ENCODE data around the gene GALNT16. TPM values are rescaled to one million over a fixed set of nuclear protein-coding genes. Genes with fewer than 3 reads are reported as not detected.

Gene GALNT16
- total RNA-seq, 1 experiment from 2014 or later: 0.16 TPM

DNA sequence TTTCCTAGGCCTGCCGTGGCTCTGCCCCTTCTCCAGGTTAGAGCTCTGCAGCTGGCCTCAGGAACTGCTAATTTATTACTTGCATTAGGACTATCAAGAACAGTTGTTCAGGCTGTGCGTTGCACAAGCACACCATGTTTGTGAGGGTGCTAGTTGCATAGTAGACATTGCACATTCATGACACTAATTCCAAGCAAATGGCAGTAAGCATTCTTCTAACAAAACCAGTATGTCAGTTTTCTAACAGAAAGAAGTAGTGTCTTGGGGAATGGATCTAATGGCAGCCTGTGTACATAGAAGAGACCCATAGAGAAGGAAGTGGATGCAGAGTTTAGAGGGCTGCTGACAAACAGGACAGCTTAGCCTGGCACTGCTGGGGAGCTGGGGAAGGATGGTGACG, 84.2 kb downstream of the GALNT16 start:
- DNase-seq (ENCODE audit: low read depth, low spot score): no peak
- in situ Hi-C loops (cut with HindIII; ENCODE audit: low pct_unique_long_range_greater_than_20kb, low sequenced_read_pairs): no loop called here

DNA sequence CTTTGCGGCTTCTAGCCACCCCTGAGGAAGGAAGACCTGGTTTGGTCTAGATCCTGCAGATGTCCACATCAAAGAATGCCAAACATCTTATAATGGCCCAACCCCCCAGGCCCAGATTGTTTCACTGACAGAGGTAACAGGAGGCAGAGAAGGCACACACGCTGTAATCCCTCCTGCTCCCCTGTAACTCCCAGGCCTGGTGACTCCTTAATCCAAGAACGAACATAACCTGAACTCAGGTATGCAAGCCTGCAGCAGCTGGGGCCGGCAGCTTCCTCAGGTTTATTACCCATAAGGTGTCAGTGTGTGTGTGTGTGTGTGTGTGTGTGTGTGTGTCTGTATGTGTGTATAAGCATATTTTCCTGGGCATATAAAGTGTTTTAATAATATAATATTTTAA, 85.4 kb downstream of the GALNT16 start:
- no peak for DNase-seq (ENCODE audit: low read depth, low spot score)
- in situ Hi-C loops (cut with HindIII; ENCODE audit: low pct_unique_long_range_greater_than_20kb, low sequenced_read_pairs): no loop called here

DNA sequence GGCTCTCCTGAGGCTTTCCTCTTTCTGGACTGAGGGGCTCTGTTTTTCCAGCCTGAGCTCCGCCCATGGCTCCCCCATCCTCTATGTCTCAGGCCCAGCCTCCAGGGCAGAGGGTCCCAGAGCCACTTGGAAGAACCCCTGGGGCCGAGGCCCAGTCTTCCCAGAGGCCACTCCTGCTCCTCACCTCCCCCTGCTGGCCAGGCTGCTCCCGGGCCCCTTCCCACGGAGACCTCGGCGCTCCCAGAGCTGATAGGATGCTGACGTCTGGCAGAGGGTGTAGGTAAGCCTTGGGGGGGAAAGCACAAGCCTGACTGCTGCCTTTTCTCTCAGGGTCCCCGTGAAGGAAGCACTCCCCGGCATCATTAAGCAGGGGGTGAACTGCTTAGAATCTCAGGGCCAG, 86.8 kb downstream of the GALNT16 start:
- DNase-seq (ENCODE audit: low read depth, low spot score): peak; percentile 54
- in situ Hi-C loops (cut with HindIII; ENCODE audit: low pct_unique_long_range_greater_than_20kb, low sequenced_read_pairs): no loop called here

DNA sequence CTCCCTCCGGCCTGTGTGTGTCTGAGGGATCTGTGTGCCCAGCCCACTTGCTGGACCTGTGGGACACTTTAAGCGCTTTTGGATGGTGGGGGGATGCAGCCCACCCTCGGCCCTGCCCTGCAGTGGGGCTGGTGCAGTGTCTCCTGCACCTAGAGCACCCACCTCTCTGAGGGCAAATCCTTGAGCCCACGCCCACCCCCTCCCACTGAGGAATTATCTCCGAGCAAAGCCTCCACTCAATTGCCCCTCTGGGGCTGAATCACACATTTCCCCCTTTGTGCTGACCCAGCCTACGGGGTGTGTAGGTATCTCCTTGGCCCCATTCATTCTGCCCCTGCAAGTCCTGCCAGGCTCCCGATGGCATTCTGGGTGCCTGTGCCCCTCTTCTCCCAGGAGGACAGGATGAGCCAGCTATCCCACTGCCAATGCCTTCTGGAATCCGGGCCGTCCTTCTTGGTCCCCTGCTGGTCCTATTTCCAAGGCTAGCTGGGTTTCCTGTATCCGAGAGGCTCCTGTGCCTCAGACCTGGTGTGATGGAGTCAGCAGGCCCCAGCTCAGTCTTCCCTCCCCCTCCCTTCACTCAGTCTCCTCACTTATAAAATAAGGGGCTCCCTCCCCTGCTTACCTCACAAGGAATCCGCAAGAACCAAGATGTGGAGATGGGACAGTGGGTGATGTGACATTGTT, 89.3 kb downstream of the GALNT16 start:
- in situ Hi-C loops (cut with HindIII; ENCODE audit: low pct_unique_long_range_greater_than_20kb, low sequenced_read_pairs): no loop called here
- no peak for DNase-seq (ENCODE audit: low read depth, low spot score)

DNA sequence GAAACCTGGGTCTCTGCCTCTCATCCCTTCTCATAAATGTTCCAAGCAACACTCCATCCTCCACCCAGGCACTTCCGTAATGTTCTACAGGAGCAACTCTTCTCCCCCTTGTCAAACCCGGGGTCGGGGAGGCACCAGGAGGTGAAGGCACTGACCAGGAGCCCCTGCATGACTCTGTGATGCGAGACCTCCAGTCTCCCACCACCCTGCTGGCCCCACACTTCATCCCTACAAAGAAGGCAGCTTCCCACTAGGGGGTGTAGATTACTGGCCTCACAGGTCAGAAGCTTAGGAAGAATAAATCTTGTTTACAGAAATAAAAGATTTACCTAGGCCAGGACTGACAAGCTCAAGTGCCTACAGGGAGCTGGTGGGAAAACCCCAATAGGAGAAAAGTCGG, 90.9 kb downstream of the GALNT16 start:
- DNase-seq (ENCODE audit: low read depth, low spot score): no peak
- in situ Hi-C loops (cut with HindIII; ENCODE audit: low pct_unique_long_range_greater_than_20kb, low sequenced_read_pairs): no loop called here

DNA sequence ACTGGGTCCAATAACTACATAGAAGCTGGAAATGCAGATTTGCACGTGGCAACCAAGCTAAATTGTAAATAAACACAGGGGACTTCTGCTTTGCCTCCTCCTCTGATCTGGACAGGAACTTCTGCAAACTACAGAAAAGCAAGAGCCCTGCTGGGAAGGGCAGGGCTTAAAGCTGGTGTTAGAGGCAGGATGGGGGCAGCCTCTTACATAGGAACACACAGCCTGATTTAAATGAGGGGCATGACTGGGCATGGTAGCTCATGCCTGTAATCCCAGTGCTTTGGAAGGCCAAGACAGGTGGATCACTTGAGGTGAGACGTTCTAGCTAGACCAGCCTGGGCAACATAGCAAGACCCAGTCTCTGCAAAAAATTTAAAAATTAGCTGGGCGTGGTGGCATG, 91.4 kb downstream of the GALNT16 start:
- in situ Hi-C loops (cut with HindIII; ENCODE audit: low pct_unique_long_range_greater_than_20kb, low sequenced_read_pairs): no loop called here
- no peak for DNase-seq (ENCODE audit: low read depth, low spot score)

DNA sequence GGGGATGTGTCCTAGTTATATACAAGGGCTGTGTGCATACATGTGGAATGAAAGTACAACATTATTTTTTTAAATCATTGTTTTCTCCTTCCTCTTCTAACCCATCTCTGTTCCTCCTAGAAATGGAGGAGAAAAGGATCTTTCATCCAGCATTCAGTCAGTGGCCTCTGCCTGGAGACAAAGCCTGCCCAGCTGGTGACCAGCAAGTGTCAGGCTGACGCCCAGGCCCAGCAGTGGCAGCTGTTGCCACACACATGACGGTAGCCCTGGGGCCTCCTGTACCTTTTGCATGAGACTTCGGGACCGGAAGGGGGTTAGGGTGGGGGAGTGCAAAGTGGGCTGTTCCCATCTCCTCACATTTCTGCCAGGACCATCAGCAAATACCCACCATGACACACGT, 92.0 kb downstream of the GALNT16 start:
- in situ Hi-C loops (cut with HindIII; ENCODE audit: low pct_unique_long_range_greater_than_20kb, low sequenced_read_pairs): no loop called here

DNA sequence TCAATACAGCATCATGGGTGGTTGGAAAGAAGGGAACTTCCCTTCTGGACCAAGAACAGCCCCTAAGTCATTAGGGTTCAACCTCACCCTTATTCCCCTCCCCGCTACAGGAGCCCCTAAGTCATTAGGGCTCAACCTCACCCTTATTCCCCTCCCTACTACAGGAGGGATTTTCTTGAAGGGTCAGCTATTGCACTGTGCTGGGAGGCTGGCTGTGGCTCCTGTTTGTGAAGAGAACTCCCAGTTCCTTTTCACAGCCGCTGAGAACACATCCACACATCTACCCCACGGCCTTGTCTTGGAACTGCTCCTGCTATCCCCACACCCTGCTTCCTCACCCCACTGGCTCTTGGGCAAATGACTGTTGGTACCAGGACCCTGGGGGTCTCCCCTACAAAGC, 93.2 kb downstream of the GALNT16 start:
- DNase-seq (ENCODE audit: low read depth, low spot score): no peak
- in situ Hi-C loops (cut with HindIII; ENCODE audit: low pct_unique_long_range_greater_than_20kb, low sequenced_read_pairs): no loop called here

More for the DNA sequence above, 92.0 kb downstream of the GALNT16 start:
- DNase-seq (ENCODE audit: low read depth, low spot score): no peak

DNA sequence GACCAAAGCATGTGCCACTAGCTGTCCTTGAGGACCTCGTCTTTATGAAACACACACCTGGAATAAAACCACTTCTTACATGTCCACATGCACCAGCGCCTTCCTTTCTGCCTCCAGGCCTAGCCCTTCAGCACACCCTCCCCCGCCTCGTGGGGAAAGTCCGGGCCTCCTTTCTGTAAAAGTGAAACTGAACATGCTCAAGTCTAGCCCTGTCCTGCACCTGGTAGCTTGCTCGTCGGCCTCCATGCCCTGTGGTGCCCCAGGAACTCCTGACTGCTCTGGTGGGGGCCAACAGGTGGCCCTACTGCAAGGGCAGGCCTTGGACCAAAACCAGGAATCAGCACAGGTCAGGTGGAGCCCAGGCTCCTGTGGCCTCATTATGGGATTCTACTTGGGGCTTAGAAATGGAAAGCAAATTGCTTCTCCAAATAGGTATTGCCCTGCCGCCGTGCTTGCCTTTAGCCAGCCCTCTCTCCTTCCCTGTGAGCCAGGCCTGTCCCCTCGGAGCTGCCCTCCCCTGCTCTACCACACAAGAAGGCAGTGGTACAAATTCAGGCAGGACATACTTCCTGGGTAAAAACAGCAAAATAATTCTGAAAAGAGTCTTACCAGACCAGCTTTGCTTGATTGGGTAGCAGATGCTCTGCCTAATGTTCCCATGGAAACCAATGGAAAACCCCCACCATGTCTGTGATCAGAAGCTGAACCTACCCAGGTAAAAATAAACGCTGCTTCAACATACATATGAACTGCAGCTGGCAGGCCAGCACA, 94.6 kb downstream of the GALNT16 start:
- DNase-seq (ENCODE audit: low read depth, low spot score): no peak
- in situ Hi-C loops (cut with HindIII; ENCODE audit: low pct_unique_long_range_greater_than_20kb, low sequenced_read_pairs): no loop called here

DNA sequence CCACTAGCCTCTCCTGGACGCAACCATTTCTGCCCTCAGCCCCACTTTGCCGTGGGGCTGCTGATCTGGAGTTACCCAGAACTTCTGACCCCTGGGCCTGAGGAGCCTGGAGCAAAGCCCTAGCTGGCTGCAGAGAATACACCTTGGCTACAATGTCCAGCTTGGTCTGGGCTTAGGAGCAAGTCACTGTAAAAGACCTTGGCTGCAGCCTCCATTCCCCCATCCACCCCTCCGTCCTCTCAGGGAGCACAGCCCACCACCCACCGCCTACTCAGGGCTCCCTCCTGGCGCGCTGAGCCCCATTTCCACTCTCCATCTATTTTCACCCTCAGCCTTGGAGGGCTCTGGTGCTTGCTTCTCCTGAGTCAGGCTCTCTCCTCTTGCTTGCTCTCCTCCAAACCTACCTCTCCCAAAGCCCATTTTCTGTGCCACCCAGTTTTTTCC, 95.2 kb downstream of the GALNT16 start:
- in situ Hi-C loops (cut with HindIII; ENCODE audit: low pct_unique_long_range_greater_than_20kb, low sequenced_read_pairs): no loop called here
- no peak for DNase-seq (ENCODE audit: low read depth, low spot score)

DNA sequence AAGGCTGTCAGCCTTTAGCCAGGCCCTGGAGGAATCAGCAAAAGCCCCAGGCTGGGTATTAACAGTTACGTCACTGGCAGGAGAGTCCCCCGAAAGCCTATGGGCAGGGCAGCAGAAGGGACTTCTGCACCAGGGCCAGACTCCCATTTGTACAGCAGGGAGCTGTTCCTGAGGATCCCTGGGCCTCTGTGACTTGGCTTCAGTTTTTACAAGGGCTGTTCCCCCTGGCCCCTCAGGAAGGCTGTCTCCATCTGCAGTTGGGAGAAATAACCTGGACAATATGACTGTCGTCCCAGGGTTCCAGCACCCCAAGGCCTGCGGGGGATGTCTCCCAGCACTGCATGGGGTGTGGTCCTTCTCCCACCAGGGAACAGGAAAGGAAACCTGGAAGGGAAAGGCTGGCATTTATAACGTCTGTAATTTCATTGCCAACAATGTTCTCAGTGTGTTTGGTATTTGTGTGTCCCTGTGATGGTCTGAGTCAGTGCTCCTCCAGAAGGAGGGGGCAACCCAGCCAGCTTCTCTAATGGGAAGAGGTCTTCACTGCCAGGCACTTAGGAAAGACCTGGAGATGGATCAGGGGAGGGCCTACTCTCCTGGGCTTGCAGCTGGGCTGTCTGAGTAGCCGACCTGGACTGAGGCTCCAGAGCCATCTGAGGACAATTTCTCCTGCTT, 95.8 kb downstream of the GALNT16 start:
- in situ Hi-C loops (cut with HindIII; ENCODE audit: low pct_unique_long_range_greater_than_20kb, low sequenced_read_pairs): no loop called here
- no peak for DNase-seq (ENCODE audit: low read depth, low spot score)

DNA sequence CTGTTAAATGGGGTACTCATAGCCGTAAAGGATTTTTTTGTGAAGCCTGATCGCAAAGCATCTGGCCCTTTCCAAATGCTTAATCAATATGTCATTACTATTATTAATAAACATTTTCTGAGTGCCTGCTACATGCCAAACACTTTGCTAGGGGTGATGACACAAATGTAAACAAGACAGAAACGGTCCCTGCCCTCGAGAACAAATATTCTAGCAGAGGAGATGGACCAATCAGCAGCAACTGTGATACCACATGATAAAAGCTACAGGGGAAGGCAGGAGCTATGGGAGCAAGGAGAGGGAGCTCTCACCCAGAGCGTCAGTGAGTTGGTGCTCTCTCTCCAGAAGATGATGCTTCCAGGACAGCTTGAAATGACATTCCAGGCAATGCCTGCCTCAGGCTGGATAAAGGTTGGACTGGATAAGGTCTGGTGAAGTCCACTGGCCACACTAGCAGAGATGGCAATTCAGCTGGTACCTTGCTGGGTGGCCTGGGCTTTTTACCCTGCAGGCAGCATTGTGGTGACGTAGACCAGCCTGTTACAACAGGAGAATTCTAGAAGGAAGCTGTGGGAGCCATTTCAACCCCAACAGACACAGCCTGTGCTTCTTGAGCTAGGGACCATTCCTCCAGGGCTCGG, 97.1 kb downstream of the GALNT16 start:
- in situ Hi-C loops (cut with HindIII; ENCODE audit: low pct_unique_long_range_greater_than_20kb, low sequenced_read_pairs): no loop called here
- no peak for DNase-seq (ENCODE audit: low read depth, low spot score)

DNA sequence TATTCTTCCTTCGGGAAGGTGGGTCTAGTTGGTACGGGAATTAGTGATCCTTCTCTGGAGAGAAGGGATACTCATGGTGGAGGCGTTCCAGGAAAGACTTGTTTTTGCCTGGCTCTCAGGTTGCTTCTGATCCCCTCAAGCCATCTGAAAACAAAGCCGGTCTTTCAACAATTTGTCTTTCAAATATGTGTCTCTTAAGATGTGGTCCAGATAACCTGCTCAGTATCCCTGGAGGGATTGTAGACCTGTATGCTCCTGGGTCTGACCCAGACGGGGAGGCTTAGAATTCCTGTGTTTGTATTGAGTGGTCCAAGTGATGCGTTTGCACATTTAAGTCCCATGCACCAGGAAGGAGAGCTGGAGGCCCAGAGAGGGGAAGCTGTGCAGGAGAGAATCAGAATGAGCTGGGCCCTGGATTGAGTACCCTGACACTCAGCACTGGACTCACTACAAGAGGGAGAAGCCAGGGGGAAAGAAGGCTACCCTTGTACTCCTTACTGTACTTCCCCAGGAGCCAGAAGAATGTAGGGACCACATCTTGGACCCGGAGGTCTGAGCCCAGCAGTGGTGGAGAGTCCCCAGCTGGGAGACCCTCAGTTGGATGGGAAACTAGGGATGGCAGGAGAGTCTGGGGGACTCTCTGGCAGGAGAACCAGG, 97.7 kb downstream of the GALNT16 start:
- in situ Hi-C loops (cut with HindIII; ENCODE audit: low pct_unique_long_range_greater_than_20kb, low sequenced_read_pairs): no loop called here
- DNase-seq (ENCODE audit: low read depth, low spot score): no peak

DNA sequence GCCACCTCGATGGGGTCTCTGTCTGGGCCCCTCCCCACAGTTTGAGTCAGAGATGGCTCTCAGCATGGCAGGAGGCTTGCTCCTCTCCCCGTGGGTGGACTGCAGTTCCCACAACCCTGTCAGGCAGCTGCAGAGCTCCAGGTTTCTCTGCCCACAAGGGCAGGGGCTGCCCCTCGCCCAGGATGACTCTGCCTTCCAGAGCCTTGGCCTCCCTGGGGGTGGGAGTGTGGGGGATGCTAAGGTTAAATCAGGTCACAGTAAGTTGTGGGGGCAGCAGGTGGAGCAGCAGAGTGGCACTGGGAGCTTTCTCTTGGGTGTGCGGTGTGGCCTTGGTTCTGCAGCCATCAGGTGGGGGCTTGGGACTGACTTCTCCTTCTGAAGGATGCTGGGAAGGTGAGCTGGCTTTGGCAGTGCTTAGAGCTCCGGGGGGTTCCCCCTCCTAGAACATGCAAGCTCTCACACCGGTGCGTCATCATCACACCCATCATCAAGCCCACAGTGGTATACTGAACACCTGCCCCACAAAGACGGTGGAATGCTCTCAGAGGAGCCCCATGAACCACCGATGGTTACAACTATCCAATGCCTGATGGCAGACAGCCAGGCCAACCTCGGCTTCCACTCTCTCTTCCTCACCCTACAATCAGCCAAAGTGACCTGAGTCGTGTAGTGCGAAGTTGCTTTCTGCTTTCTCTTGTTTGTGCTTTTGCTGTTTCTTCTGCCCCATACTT, 98.4 kb downstream of the GALNT16 start:
- no peak for DNase-seq (ENCODE audit: low read depth, low spot score)
- in situ Hi-C loops (cut with HindIII; ENCODE audit: low pct_unique_long_range_greater_than_20kb, low sequenced_read_pairs): no loop called here

DNA sequence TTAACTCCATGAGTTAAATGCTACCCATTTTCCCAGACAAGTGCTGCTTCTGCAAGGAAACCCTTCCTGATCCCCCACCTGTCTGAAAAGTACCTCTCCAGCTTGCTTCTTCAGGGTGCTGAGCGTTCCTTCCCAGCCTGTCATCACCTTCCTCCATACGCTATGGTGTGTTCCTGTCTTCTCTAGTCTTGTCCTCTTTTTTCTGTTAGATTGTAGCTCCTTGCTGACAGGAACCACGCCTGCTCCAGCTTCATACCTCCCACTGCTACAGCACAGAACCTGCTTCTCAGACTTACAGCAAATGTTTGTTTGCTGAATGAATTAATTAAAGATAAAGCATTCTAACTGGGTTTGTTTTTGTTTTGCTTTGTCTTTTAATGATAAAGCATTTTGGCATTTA, 99.0 kb downstream of the GALNT16 start:
- in situ Hi-C loops (cut with HindIII; ENCODE audit: low pct_unique_long_range_greater_than_20kb, low sequenced_read_pairs): no loop called here

DNA sequence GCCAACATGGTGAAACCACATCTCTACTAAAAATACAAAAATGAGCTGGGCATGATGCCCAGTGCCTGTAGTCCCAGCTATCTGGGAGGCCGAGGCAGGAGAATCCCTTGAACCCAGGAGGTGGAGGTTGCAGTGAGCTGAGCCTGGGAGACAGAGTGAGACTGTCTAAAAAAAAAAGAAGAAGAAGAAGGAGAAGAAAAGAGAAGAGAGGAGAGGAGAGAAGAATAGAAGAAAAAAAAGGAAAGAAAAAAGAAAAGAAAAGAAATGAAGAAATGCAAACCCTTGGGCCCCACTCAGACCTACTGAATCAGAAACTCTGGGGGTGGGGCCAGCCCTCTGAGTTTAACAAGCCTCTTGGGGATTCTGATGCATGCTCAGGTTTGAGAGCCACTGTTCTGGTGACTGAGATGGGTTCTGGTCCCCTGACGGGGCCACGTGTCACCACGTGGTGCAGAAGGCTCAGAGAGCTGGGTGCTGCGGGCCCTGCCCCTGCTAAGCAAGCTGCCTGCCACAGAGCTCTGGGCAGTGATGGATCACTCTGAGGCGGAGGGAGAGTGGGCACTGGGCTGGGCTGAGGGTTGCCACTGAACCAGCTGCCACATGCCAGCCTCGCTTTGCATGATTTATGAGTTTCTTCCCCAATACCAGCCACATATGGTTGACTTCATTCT, 100.6 kb downstream of the GALNT16 start:
- DNase-seq (ENCODE audit: low read depth, low spot score): no peak
- in situ Hi-C loops (cut with HindIII; ENCODE audit: low pct_unique_long_range_greater_than_20kb, low sequenced_read_pairs): no loop called here

More for the DNA sequence above, 99.0 kb downstream of the GALNT16 start:
- DNase-seq (ENCODE audit: low read depth, low spot score): no peak

DNA sequence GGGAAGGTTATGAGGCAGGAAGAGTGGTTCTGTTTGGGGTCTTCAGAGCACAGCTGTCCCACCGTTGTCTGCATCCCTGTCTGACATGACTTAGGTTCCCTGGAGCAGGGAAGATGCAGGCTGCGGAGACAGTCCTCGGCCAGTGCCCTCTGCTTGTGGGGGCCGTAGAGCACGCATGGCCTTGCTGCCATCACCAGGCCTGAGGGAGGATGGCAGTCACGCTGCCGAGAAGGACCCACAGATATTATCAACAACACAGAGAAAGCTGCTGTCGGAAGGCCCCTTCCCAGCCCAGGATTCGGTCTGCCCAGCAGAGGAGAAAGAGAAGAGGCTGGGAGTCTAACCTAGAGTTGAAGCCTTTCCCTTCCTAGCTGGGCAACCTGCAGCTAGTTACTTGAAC, 103.1 kb downstream of the GALNT16 start:
- peak; percentile 30 for DNase-seq (ENCODE audit: low read depth, low spot score)
- in situ Hi-C loops (cut with HindIII; ENCODE audit: low pct_unique_long_range_greater_than_20kb, low sequenced_read_pairs): no loop called here

Measured in SK-MEL-5 (cell line).